KMS-11 (cell line): Measurements from ENCODE around the gene PIRT.

Experiments
- H2AFZ ChIP-seq: fragments of 200-600 bp; sonication (generic); 2 replicates; pipeline ENCODE4 v1.6.1; 2016; ENCODE audit warnings: antibody characterized with exemption, mixed run types, low read depth
- H3K27ac ChIP-seq: fragments of 200-600 bp; sonication (generic); 2 replicates; pipeline ENCODE4 v1.6.1; 2016; ENCODE audit warnings: mild to moderate bottlenecking, mixed run types
- H3K27me3 ChIP-seq: fragments of 200-600 bp; sonication (generic); 2 replicates; pipeline ENCODE4 v1.6.1; 2017; ENCODE audit warnings: mild to moderate bottlenecking, low read depth, mixed run types, moderate library complexity; ENCODE audit not compliant: insufficient read depth
- H3K36me3 ChIP-seq: fragments of 200-600 bp; sonication (generic); 2 replicates; pipeline ENCODE4 v1.6.1; 2017; ENCODE audit warnings: mild to moderate bottlenecking, mixed run types; ENCODE audit not compliant: insufficient read depth
- H3K4me1 ChIP-seq: fragments of 200-600 bp; sonication (generic); 2 replicates; pipeline ENCODE4 v1.6.1; 2016; ENCODE audit warnings: mild to moderate bottlenecking, low read depth, mixed run types; ENCODE audit not compliant: poor library complexity, severe bottlenecking
- H3K4me2 ChIP-seq: fragments of 200-600 bp; sonication (generic); 2 replicates; pipeline ENCODE4 v1.7.0; 2016; ENCODE audit warnings: mild to moderate bottlenecking, mixed run types
- H3K4me3 ChIP-seq: fragments of 200-600 bp; sonication (generic); IDR thresholded peaks from 2 replicates; pipeline ENCODE4 v1.6.1; 2017; ENCODE audit warnings: low read depth, low read length, mixed read lengths; ENCODE audit not compliant: insufficient read depth
- H3K79me2 ChIP-seq: fragments of 200-600 bp; sonication (generic); 2 replicates; pipeline ENCODE4 v1.6.1; 2016; ENCODE audit warnings: low read depth, mixed run types; ENCODE audit not compliant: insufficient read depth
- H3K9ac ChIP-seq: fragments of 200-600 bp; sonication (generic); 2 replicates; pipeline ENCODE4 v1.6.1; 2016; ENCODE audit warnings: mild to moderate bottlenecking, mixed run types
- H4K20me1 ChIP-seq: fragments of 200-600 bp; sonication (generic); 2 replicates; pipeline ENCODE4 v1.6.1; 2016; ENCODE audit warnings: mild to moderate bottlenecking, mixed run types; ENCODE audit not compliant: insufficient read depth
- TF ChIP-seq, protein P1 (sequence below): fragments of 200-600 bp; sonication (generic); conservative IDR thresholded peaks from 2 replicates; pipeline ENCODE4 v1.6.1; 2017; ENCODE audit warnings: low read depth, mild to moderate bottlenecking, antibody characterized with exemption, low read length, moderate library complexity, mixed read lengths

Gene PIRT

DNA sequence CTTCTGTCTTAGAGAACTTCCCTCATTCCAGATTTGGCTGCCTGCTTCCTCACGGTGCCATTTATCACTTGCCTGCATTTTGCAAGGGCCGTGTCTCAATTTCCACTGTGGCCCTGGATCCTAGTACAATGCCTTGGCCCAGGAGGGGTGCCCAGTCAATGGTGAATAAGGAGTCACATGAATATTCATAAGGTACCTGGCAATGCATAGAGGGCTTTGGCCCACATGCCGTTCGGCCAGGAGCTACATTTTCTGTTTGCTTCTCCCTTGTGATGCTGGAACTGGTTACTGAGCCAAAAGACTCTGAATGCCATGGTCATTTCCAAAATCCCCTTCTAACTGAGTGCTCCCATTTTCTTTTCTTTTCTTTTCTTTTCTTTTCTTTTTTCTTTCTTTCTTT, 4.8 kb upstream of the PIRT start:
- no peak overlapping the region for H3K4me2 ChIP-seq
- TF ChIP-seq, protein P1, sequence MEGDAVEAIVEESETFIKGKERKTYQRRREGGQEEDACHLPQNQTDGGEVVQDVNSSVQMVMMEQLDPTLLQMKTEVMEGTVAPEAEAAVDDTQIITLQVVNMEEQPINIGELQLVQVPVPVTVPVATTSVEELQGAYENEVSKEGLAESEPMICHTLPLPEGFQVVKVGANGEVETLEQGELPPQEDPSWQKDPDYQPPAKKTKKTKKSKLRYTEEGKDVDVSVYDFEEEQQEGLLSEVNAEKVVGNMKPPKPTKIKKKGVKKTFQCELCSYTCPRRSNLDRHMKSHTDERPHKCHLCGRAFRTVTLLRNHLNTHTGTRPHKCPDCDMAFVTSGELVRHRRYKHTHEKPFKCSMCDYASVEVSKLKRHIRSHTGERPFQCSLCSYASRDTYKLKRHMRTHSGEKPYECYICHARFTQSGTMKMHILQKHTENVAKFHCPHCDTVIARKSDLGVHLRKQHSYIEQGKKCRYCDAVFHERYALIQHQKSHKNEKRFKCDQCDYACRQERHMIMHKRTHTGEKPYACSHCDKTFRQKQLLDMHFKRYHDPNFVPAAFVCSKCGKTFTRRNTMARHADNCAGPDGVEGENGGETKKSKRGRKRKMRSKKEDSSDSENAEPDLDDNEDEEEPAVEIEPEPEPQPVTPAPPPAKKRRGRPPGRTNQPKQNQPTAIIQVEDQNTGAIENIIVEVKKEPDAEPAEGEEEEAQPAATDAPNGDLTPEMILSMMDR = no peak
- H3K4me1 ChIP-seq = no peaks in the 10 kb centered on the region
- no peaks in the 10 kb centered on the region for H4K20me1 ChIP-seq
- H3K36me3 ChIP-seq = no peaks in the 10 kb centered on the region
- no peaks in the 10 kb centered on the region for H3K79me2 ChIP-seq
- H3K27me3 ChIP-seq = no peaks in the 10 kb centered on the region
- no peak overlapping the region for H3K4me3 ChIP-seq
- H3K9ac ChIP-seq = no peak overlapping the region
- H3K27ac ChIP-seq = no peak overlapping the region
- no peak overlapping the region for H2AFZ ChIP-seq

DNA sequence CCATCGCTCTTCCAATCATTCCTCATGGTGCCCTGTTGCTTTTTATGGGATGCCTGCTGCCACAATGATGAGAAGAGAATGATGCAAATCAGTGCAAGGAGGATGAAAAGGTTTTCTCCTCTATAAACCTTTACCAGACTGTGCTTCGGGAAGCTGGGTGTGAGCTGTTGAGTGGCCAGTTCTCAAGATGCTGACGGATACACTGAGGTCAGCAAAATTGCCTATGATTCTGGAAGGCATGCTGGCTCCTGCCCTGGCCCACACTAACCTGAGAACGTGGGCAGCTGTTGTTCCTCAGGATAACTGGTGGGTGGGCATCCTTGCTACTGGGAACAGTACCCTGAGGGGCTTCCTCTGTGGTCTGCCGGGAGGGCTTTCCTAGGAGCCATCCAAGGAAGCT, 795 bp upstream of the PIRT start:
- no peak overlapping the region for H3K4me2 ChIP-seq
- no peak overlapping the region for H3K27ac ChIP-seq
- no peaks in the 10 kb centered on the region for H4K20me1 ChIP-seq
- no peaks in the 10 kb centered on the region for H3K79me2 ChIP-seq
- no peaks in the 10 kb centered on the region for H3K4me1 ChIP-seq
- H2AFZ ChIP-seq = no peak overlapping the region
- H3K4me3 ChIP-seq = no peak overlapping the region
- TF ChIP-seq, protein P1 = no peak
- H3K9ac ChIP-seq = no peak overlapping the region
- H3K36me3 ChIP-seq = no peaks in the 10 kb centered on the region
- no peaks in the 10 kb centered on the region for H3K27me3 ChIP-seq

DNA sequence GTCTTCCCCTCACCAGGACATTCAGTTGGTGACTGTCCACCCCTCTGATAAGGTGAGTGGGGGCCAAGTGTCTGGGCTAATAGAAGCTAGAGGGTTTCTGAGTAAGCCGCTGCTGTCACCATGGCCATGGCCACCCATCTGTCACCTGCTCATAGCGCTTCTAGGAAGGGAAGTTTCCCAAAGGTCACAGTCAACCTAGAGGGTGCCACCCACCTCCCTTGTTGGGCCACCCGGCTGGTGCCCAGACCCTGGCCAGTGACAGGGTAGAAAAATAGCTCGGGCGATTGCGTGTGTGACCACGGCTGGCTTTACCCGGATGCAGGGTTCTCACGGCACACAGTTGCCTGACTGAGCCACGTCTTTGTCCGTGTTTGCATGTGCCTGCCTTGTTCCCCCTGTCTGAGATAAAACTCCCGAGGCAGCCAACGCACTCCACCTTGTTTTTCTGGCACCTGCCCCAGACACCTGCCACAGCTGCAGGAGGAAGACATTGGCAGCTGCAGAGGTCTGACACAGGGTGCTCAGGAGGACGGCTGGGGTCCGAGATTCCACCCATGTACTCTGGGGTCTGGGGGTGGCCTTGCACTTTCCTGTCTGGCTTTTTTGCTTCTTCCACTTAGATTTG, 809 bp downstream of the PIRT start:
- TF ChIP-seq, protein P1 = no peak
- Histone ChIP-seq H3K27me3 (no peaks in the 10 kb centered on the region), H2AFZ (no peak overlapping the region), H3K79me2 (no peaks in the 10 kb centered on the region), H3K9ac (no peak overlapping the region), H3K27ac (no peak overlapping the region), H3K4me1 (no peaks in the 10 kb centered on the region), H3K4me3 (no peak overlapping the region), H4K20me1 (no peaks in the 10 kb centered on the region), H3K36me3 (no peaks in the 10 kb centered on the region), H3K4me2 (no peak overlapping the region)

DNA sequence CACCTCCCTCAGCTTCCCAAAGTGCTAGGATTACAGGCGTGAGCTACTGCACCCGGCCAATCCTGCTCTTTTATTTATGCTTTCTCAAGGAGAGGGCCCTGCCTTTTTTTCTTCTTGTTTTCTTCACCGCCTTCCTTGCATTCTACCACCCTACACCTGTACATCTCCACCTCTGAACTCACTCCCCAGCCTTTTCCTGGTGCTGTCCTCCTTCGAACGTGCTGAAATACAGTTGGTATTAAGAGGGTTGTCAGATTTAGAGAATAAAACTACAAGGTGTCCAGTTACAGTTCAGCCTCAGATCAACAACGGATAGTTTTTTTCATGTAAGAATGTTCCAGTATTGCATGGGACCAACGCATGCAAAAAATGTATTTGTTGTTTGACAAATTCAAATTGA, 1.7 kb downstream of the PIRT start:
- TF ChIP-seq, protein P1 = no peak
- H2AFZ ChIP-seq = no peak overlapping the region
- no peaks in the 10 kb centered on the region for H3K36me3 ChIP-seq
- H3K27ac ChIP-seq = no peak overlapping the region
- no peaks in the 10 kb centered on the region for H3K4me1 ChIP-seq
- H3K9ac ChIP-seq = no peak overlapping the region
- H3K79me2 ChIP-seq = no peaks in the 10 kb centered on the region
- H3K4me2 ChIP-seq = no peak overlapping the region
- no peak overlapping the region for H3K4me3 ChIP-seq
- H3K27me3 ChIP-seq = no peaks in the 10 kb centered on the region
- no peaks in the 10 kb centered on the region for H4K20me1 ChIP-seq
